Natural killer cell (primary cell): Measurements from ENCODE around the gene AK1. TPM values are rescaled to one million over a fixed set of nuclear protein-coding genes. Genes with fewer than 3 reads are reported as not detected.

ENCODE experiments used
- ATAC-seq, 3 donors: fragments of 150-1000 bp in 2 of 3; fragments of 200-7000 bp in 1 of 3; cut with Tn5 transposase; 1 replicate in 1 of 3; 2 replicates in 2 of 3; pipeline ENCODE4 v1.10.0; 2021; ENCODE audit warnings: mild to moderate bottlenecking in 2 of 3, moderate library complexity in 2 of 3
- DNase-seq, 2 donors: peaks; one replicate each; pipeline versions ENCODE4 v3.0.0 to v3.0.0-alpha.2; 2013 to 2021; ENCODE audit warnings: mixed read lengths in 1 of 2
- H3K27ac ChIP-seq: one replicate; pipeline ENCODE4 v1.5.1; 2013; ENCODE audit warnings: mild to moderate bottlenecking, low read length
- H3K27me3 ChIP-seq: one replicate; pipeline ENCODE4 v1.6.1; 2013; ENCODE audit warnings: low read length; ENCODE audit not compliant: control insufficient read depth, insufficient read depth
- H3K36me3 ChIP-seq: one replicate; pipeline ENCODE4 v1.6.1; 2013; ENCODE audit warnings: low read length; ENCODE audit not compliant: control insufficient read depth, insufficient read depth
- H3K4me1 ChIP-seq: one replicate; pipeline ENCODE4 v1.6.1; 2013; ENCODE audit warnings: low read length; ENCODE audit not compliant: control insufficient read depth, insufficient read depth
- H3K4me3 ChIP-seq: one replicate; pipeline ENCODE4 v1.5.1; 2013; ENCODE audit warnings: low read length
- H3K9me3 ChIP-seq: one replicate; pipeline ENCODE4 v1.6.1; 2013; ENCODE audit warnings: low read length; ENCODE audit not compliant: control insufficient read depth, insufficient read depth
- H3K27ac Mint-ChIP-seq, 2 donors: one replicate each; pipeline ENCODE4 v1.8.0; 2022; ENCODE audit warnings: mild to moderate bottlenecking in 2 of 2, mixed read lengths in 2 of 2, moderate library complexity in 1 of 2
- H3K27me3 Mint-ChIP-seq, 2 donors: one replicate each; pipeline ENCODE4 v1.8.0; 2022; ENCODE audit warnings: low read depth in 2 of 2, mixed read lengths in 2 of 2
- H3K36me3 Mint-ChIP-seq: one replicate; pipeline ENCODE4 v1.8.0; 2022; ENCODE audit warnings: mixed read lengths
- H3K4me1 Mint-ChIP-seq, 2 donors: one replicate each; pipeline ENCODE4 v1.8.0; 2022; ENCODE audit warnings: mixed read lengths in 2 of 2
- H3K4me3 Mint-ChIP-seq: one replicate; pipeline ENCODE4 v1.8.0; 2022; ENCODE audit warnings: mild to moderate bottlenecking, moderate library complexity, mixed read lengths
- H3K9me3 Mint-ChIP-seq, 2 donors: one replicate each; pipeline ENCODE4 v1.8.0; 2022; ENCODE audit warnings: mixed read lengths in 2 of 2
- WGBS: methylation state at CpG from one replicate; pipeline ENCODE4 v1.1.7; 2013; ENCODE audit warnings: missing lambda C conversion rate; ENCODE audit not compliant: insufficient coverage; 5-methylcytosine and 5-hydroxymethylcytosine counted together
- intact Hi-C: fragments of 100-400 bp; cut with micrococcal nuclease; formaldehyde crosslinking; loops from one replicate; pipeline ENCODE4 v1.14.2; 2022
- total RNA-seq, 4 donors: library from RNA; stranded (reverse); fragments of 120-200 nt in 1 of 4; gene quantifications; one replicate each; pipeline versions ENCODE4 v1.2.3 to v1.2.4, GENCODE V29; 2013 to 2022
- TF ChIP-seq, protein P1 (sequence below): fragments of 200-600 bp; IDR thresholded peaks from one replicate; pipeline ENCODE4 v1.8.0; 2022; ENCODE audit warnings: antibody characterized with exemption

The AK1 gene
- total RNA-seq, 3 donors from 2014 or later (not counting 1 experiment from before 2014, with no cell fraction given), result 47.3 to 76.3 (median 54.2) TPM

DNA sequence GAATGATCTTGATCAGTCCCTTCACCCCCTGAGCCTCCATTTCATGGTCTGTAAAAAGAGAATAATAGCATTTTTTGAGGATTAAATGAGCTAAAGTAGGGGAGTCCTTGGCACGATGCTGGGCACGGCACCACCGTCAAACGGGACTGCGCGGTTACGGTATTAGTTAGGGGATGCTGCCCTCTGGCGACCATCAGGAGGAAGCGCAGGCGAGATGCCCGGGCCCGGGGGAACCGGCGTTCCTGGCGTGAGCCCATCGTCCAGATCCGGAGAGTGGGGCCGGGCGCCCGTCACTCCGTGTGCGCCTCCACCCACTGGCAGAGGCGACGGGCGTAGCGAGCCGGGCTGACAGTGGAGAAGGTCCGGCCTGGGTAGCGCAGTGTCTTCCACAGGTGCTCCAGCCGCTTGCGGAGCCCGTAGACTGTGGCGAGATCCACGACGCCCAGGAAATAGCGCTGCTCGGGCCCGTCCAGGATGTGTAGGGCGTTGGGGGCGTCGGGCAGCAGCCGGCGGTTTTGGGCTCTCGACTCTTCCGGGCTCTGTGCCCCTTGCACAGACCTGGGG is 44.2 kb upstream of the AK1 start:
- WGBS, result 11% methylated on average over 45 of the region's 45 CpGs
- Mint-ChIP-seq H3K9me3 (no peaks in the 10 kb centered on the region), H3K36me3 (no peaks in the 10 kb centered on the region), H3K4me1 (peaks cover 15 to 39% of the 10 kb centered on the region in 2 donors), H3K4me3 (peak overlapping the region; percentile 65), H3K27me3 (peaks cover 16 to 19% of the 10 kb centered on the region in 2 donors), H3K27ac (peak overlapping the region in 1 of 2 donors; percentile 74)
- H3K4me1 ChIP-seq, result peaks cover 48% of the 10 kb centered on the region
- peaks cover 8% of the 10 kb centered on the region for H3K27me3 ChIP-seq
- H3K36me3 ChIP-seq, result no peaks in the 10 kb centered on the region
- H3K4me3 ChIP-seq, result no peak overlapping the region
- ATAC-seq, result peak; percentile 49 to 61 (median 50)
- H3K9me3 ChIP-seq, result no peaks in the 10 kb centered on the region
- intact Hi-C loops, result loop anchor here (1.0 to 5.0 kb wide), 2 partner anchors 184 to 417 kb away; partner anchors contain the start of gene TOR2A
- H3K27ac ChIP-seq, result no peak overlapping the region
- DNase-seq, result peak; percentile 81 to 90
- TF ChIP-seq, protein P1, sequence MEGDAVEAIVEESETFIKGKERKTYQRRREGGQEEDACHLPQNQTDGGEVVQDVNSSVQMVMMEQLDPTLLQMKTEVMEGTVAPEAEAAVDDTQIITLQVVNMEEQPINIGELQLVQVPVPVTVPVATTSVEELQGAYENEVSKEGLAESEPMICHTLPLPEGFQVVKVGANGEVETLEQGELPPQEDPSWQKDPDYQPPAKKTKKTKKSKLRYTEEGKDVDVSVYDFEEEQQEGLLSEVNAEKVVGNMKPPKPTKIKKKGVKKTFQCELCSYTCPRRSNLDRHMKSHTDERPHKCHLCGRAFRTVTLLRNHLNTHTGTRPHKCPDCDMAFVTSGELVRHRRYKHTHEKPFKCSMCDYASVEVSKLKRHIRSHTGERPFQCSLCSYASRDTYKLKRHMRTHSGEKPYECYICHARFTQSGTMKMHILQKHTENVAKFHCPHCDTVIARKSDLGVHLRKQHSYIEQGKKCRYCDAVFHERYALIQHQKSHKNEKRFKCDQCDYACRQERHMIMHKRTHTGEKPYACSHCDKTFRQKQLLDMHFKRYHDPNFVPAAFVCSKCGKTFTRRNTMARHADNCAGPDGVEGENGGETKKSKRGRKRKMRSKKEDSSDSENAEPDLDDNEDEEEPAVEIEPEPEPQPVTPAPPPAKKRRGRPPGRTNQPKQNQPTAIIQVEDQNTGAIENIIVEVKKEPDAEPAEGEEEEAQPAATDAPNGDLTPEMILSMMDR, result peak; percentile 98

DNA sequence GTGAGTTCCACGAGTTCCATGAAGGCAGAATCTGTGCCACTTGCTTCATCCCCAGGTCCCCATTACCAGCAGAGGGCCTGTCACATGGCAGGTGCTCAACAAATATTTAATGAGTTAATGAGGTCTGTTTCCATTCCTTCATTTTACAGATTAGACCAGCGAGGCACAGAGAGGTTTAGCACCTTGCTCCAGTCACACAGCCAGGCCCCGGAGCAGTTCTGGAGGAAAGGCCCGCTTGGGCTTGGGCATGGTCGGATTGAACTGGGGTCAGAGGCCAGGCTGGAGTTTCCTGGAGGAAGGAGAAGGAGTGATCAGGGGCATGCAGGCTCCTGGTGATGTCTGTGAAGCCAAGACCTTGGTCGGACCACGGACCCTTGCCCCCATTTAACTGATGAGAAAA is 43.3 kb upstream of the AK1 start:
- Histone ChIP-seq H3K4me1 (peaks cover 51% of the 10 kb centered on the region), H3K27me3 (peaks cover 3% of the 10 kb centered on the region), H3K4me3 (no peak overlapping the region), H3K36me3 (no peaks in the 10 kb centered on the region), H3K9me3 (no peaks in the 10 kb centered on the region), H3K27ac (no peak overlapping the region)
- Mint-ChIP-seq H3K9me3 (no peaks in the 10 kb centered on the region), H3K27me3 (peaks cover 11 to 12% of the 10 kb centered on the region in 2 donors), H3K4me3 (no peak overlapping the region), H3K4me1 (peaks cover 15 to 34% of the 10 kb centered on the region in 2 donors), H3K27ac (peak overlapping the region in 1 of 2 donors; percentile 52), H3K36me3 (no peaks in the 10 kb centered on the region)
- TF ChIP-seq, protein P1, result no peak
- ATAC-seq (no peak), DNase-seq (no peak)
- WGBS, result 92% methylated on average over 7 of the region's 7 CpGs
- intact Hi-C loops, result loop anchor here (1.0 to 5.0 kb wide), 2 partner anchors 183 to 416 kb away; partner anchors contain the start of gene TOR2A

DNA sequence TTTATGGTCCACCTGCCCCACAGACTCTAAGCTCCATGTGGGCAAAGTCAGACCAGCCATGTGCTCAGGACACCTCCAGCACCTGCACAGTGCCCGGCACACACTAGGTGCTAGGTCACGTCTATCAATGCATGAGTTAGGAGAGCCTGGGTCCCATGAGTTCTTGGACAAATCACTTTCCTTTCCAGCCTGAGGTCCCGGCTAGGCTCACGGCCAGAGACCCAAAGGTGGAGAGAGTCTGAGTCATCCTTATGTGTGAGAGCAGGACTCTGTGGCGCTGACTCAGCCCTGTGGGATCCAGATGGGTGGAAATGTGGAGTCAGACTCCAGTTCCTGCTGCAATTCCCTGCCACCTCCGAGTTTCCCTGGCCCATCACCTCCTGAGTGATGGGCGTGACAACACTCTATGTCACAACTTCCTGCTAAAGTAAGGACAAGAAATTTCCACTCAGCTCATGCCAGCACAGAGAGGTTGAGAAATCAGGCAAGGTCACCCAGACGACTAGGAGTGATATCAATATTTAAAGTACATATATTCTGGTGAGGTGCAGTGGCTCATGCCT is 41.9 kb upstream of the AK1 start:
- Histone ChIP-seq H3K36me3 (peaks cover 3% of the 10 kb centered on the region), H3K27ac (no peak overlapping the region), H3K27me3 (peaks cover 3% of the 10 kb centered on the region), H3K4me1 (peaks cover 65% of the 10 kb centered on the region), H3K4me3 (no peak overlapping the region), H3K9me3 (no peaks in the 10 kb centered on the region)
- ATAC-seq, result no peak
- WGBS, result 79% methylated on average over 8 of the region's 8 CpGs
- H3K27ac Mint-ChIP-seq, result peak overlapping the region; percentile 46 to 81
- no peaks in the 10 kb centered on the region for H3K36me3 Mint-ChIP-seq
- peak overlapping the region; percentile 21 for H3K4me3 Mint-ChIP-seq
- peak in 1 of 2 donors; percentile 25 for DNase-seq
- peaks cover 15 to 42% of the 10 kb centered on the region in 2 donors for H3K4me1 Mint-ChIP-seq
- intact Hi-C loops, result loop anchor here (2.0 to 10.0 kb wide), 3 partner anchors 57 to 695 kb away; partner anchors contain the start of gene FPGS
- peaks cover 0 to 3% of the 10 kb centered on the region in 2 donors for H3K27me3 Mint-ChIP-seq
- no peaks in the 10 kb centered on the region for H3K9me3 Mint-ChIP-seq
- TF ChIP-seq, protein P1, result no peak
